IMR-90 (cell line): ENCODE results near the gene KRT7. TPM values are rescaled to one million over a fixed set of nuclear protein-coding genes. Genes with fewer than 3 reads are reported as not detected.
"Not testable (repeated sequence)": the region's sequence is repeated elsewhere in the genome, so short reads cannot be mapped to it uniquely, and the experiment has no call there.

Source experiments
- ATAC-seq: fragments of 200-7000 bp; cut with Tn5 transposase; 2 replicates; pipeline ENCODE4 v1.9.1; 2020; ENCODE audit warnings: low read depth, mild to moderate bottlenecking, moderate library complexity
- BruUV-seq: library from RNA; stranded (reverse); fragments of 400-500 nt; replicated peaks from 2 replicates; lab custom pipeline; 2021; lab: Mats Ljungman, UMichigan
- CTCF ChIA-PET: fragments of 300-600 bp; formaldehyde crosslinking; extraction: SDS; loops from one replicate; lab custom pipeline; 2021; ENCODE audit warnings: antibody characterized with exemption; lab: Yijun Ruan, JAX
- POLR2A ChIA-PET: fragments of 300-600 bp; sonication (Branson Sonifier 250); formaldehyde crosslinking; loops from one replicate; lab custom pipeline; 2022; ENCODE audit warnings: antibody characterized with exemption; ENCODE audit not compliant: unreplicated experiment; lab: Charles Lee
- DNase-seq: peaks from one replicate; pipeline ENCODE4 v3.0.0; 2013
- H2AFZ ChIP-seq: replicated peaks from 2 replicates; pipeline ENCODE3; 2013; ENCODE audit warnings: low read length, mild to moderate bottlenecking; ENCODE audit not compliant: poor library complexity
- H2AK5ac ChIP-seq: 2 replicates; pipeline ENCODE4 v1.6.1; 2013; ENCODE audit warnings: low read depth, low read length, inconsistent platforms
- H2AK9ac ChIP-seq: replicated peaks from 2 replicates; pipeline ENCODE3; 2013; ENCODE audit warnings: mild to moderate bottlenecking, low read depth, low read length, moderate library complexity; ENCODE audit not compliant: poor library complexity
- H2BK120ac ChIP-seq: 2 replicates; pipeline ENCODE4 v1.6.1; 2013; ENCODE audit warnings: low read depth, low read length, inconsistent platforms
- H2BK15ac ChIP-seq: 3 replicates; pipeline ENCODE4 v1.6.1; 2013; ENCODE audit warnings: low read depth, low read length, inconsistent platforms
- H2BK20ac ChIP-seq: 2 replicates; pipeline ENCODE4 v1.6.1; 2013; ENCODE audit warnings: low read depth, mild to moderate bottlenecking, inconsistent platforms, low read length, moderate library complexity
- H2BK5ac ChIP-seq: 2 replicates; pipeline ENCODE4 v1.6.1; 2013; ENCODE audit warnings: mild to moderate bottlenecking, low read depth, low read length, inconsistent platforms; ENCODE audit not compliant: poor library complexity, severe bottlenecking
- H3K14ac ChIP-seq: replicated peaks from 2 replicates; pipeline ENCODE4 v1.6.1; 2013; ENCODE audit warnings: low read depth, low read length, inconsistent platforms
- H3K18ac ChIP-seq: 2 replicates; pipeline ENCODE4 v1.6.1; 2013; ENCODE audit warnings: low read depth, low read length, control low read depth
- H3K23ac ChIP-seq: 2 replicates; pipeline ENCODE4 v1.6.1; 2013; ENCODE audit warnings: low read depth, low read length, inconsistent platforms
- H3K27ac ChIP-seq: 2 replicates; pipeline ENCODE4 v1.5.1; 2013; ENCODE audit warnings: mild to moderate bottlenecking, control low read depth, low read length; ENCODE audit not compliant: insufficient read depth
- H3K27me3 ChIP-seq: 2 replicates; pipeline ENCODE4 v1.6.1; 2013; ENCODE audit warnings: low read length; ENCODE audit not compliant: control insufficient read depth, insufficient read depth
- H3K36me3 ChIP-seq: 2 replicates; pipeline ENCODE4 v1.6.1; 2013; ENCODE audit warnings: low read length, mixed read lengths; ENCODE audit not compliant: control insufficient read depth, insufficient read depth
- H3K4ac ChIP-seq: 2 replicates; pipeline ENCODE4 v1.6.1; 2013; ENCODE audit warnings: low read depth, low read length, inconsistent platforms
- H3K4me1 ChIP-seq: 2 replicates; pipeline ENCODE4 v1.6.1; 2013; ENCODE audit warnings: low read length, mixed read lengths; ENCODE audit not compliant: control insufficient read depth, insufficient read depth
- H3K4me2 ChIP-seq: 2 replicates; pipeline ENCODE4 v1.6.1; 2013; ENCODE audit warnings: low read depth, mild to moderate bottlenecking, control low read depth, low read length, moderate library complexity
- H3K4me3 ChIP-seq: 2 replicates; pipeline ENCODE4 v1.5.1; 2013; ENCODE audit warnings: low read depth, mild to moderate bottlenecking, control low read depth, low read length, moderate library complexity; ENCODE audit not compliant: insufficient read depth
- H3K56ac ChIP-seq: 2 replicates; pipeline ENCODE4 v1.6.1; 2013; ENCODE audit warnings: low read length, inconsistent platforms; ENCODE audit not compliant: insufficient read depth; ENCODE audit errors: extremely low read depth
- H3K79me1 ChIP-seq, 2 experiments: 2 replicates each; pipeline ENCODE4 v1.6.1; 2013; ENCODE audit warnings: low read length in 2 of 2, inconsistent platforms in 1 of 2, low read depth in 1 of 2
- H3K9ac ChIP-seq: 2 replicates; pipeline ENCODE4 v1.6.1; 2013; ENCODE audit warnings: low read depth, low read length, control low read depth
- H3K9me1 ChIP-seq: 2 replicates; pipeline ENCODE4 v1.6.1; 2013; ENCODE audit warnings: low read length, inconsistent platforms; ENCODE audit not compliant: insufficient read depth
- H3K9me3 ChIP-seq: 2 replicates; pipeline ENCODE4 v1.6.1; 2013; ENCODE audit warnings: low read length; ENCODE audit not compliant: control insufficient read depth, insufficient read depth
- H4K20me1 ChIP-seq: 2 replicates; pipeline ENCODE4 v1.6.1; 2013; ENCODE audit warnings: low read length, inconsistent platforms; ENCODE audit not compliant: insufficient read depth
- H4K5ac ChIP-seq: 2 replicates; pipeline ENCODE4 v1.6.1; 2013; ENCODE audit warnings: mild to moderate bottlenecking, low read depth, low read length, control low read depth
- H4K8ac ChIP-seq, 2 experiments: 2 replicates each; pipeline ENCODE4 v1.6.1; 2013; ENCODE audit warnings: low read depth in 2 of 2, low read length in 2 of 2, control low read depth in 1 of 2, inconsistent platforms in 1 of 2
- H4K91ac ChIP-seq: 2 replicates; pipeline ENCODE4 v1.6.1; 2013; ENCODE audit warnings: low read depth, low read length, inconsistent platforms; ENCODE audit not compliant: insufficient read depth
- WGBS, 2 experiments: methylation state at CpG; one replicate each; pipeline versions ENCODE4 v1.1.5 to v1.1.7; 2013; ENCODE audit warnings: missing lambda C conversion rate in 2 of 2; ENCODE audit not compliant: insufficient read length in 1 of 2; ENCODE audit errors: extremely low coverage in 2 of 2; 5-methylcytosine and 5-hydroxymethylcytosine counted together
- dilution Hi-C: fragments of 300-500 bp; cut with HindIII; formaldehyde crosslinking; loops from one replicate; pipeline ENCODE4 v1.14.3; 2018; ENCODE audit warnings: low sequenced_read_pairs; ENCODE audit not compliant: unreplicated experiment
- in situ Hi-C: fragments of 300-500 bp; cut with MboI; formaldehyde crosslinking; loops from 3 replicates; pipeline ENCODE4 v1.14.3; 2019; ENCODE audit warnings: low sequenced_read_pairs, inconsistent platforms, mixed read lengths
- intact Hi-C: fragments of 100-400 bp; cut with micrococcal nuclease; formaldehyde crosslinking; loops from 2 replicates; pipeline ENCODE4 v1.10.0; 2022
- polyA plus RNA-seq, 3 experiments: library from polyadenylated mRNA; depleted of rRNA; stranded (reverse); fragments of >200 nt; gene quantifications; 2 replicates each; pipeline ENCODE4 v1.2.3, GENCODE V29; 2012; ENCODE audit warnings: low replicate concordance in 1 of 3
- total RNA-seq: library from RNA; depleted of rRNA; stranded (reverse); fragments of >200 nt; gene quantifications from 2 replicates; pipeline ENCODE4 v1.2.3, GENCODE V29; 2012

KRT7 gene
- total and polyA plus RNA-seq, 2 of the 4 experiments (the other 2 are of a cell fraction): 0.54 to 1.7 TPM

DNA sequence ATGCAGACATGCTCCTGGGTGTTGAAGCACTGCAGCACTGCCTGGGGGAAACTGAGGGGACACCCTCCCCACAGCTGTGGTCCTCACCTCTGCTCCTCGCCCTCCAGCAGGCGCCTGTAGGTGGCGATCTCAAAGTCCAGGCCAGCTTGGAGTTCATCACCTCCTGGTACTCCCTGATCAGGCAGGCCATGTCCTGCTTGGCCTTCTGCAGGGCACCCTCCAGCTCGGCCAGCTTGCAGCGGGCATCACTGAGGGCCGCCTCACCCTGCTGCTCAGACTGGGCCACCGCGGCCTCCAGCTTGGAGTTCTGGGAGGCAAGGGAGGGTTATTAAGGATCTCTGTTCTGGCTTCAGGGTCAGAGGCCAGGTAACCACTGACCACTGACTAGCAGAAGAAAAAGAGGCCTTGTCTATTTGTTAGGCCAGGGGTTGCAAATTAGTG lies 19.2 kb downstream of the KRT7 start:
- Histone ChIP-seq H3K4me1 (peaks cover 10% of the 10 kb centered on the region), H3K27me3 (peaks cover 21% of the 10 kb centered on the region)
- H3K36me3 ChIP-seq, in situ Hi-C loops, H4K5ac ChIP-seq, H2BK20ac ChIP-seq, H2AFZ ChIP-seq, H3K79me1 ChIP-seq, H3K9me1 ChIP-seq, POLR2A ChIA-PET, H2BK15ac ChIP-seq, H2AK5ac ChIP-seq, H2AK9ac ChIP-seq, H4K91ac ChIP-seq, H4K8ac ChIP-seq, H3K4me3 ChIP-seq, H2BK5ac ChIP-seq, H3K56ac ChIP-seq, ATAC-seq, H3K23ac ChIP-seq, H3K14ac ChIP-seq, H4K20me1 ChIP-seq, H2BK120ac ChIP-seq, H3K4ac ChIP-seq, H3K18ac ChIP-seq, H3K9ac ChIP-seq, H3K27ac ChIP-seq, H3K4me2 ChIP-seq, DNase-seq, H3K9me3 ChIP-seq, dilution Hi-C loops, BruUV-seq, intact Hi-C loops: not testable (repeated sequence)
- CTCF ChIA-PET: interaction anchor here (1.5 kb wide), 1 partner anchor 28 kb away, joined by 3 read pairs; no protein-coding TSS in a partner anchor
- WGBS, 2 experiments: no CpG with 5 or more reads among the region's 8 CpGs
